B cell (primary cell): ENCODE results near the gene GBX1. TPM values are rescaled to one million over a fixed set of nuclear protein-coding genes. Genes with fewer than 3 reads are reported as not detected.

Experiments
- ATAC-seq: fragments of 200-7000 bp; cut with Tn5 transposase; one replicate; pipeline ENCODE4 v1.10.0; 2021; ENCODE audit warnings: low read depth, mild to moderate bottlenecking, moderate number of reproducible peaks, moderate library complexity
- CTCF ChIA-PET: fragments of 350-600 bp; sonication (Branson Sonifier 250); formaldehyde crosslinking; loops from one replicate; lab custom pipeline; 2021; ENCODE audit warnings: antibody characterized with exemption, inconsistent platforms; lab: Charles Lee
- POLR2A ChIA-PET: fragments of 350-600 bp; sonication (Branson Sonifier 250); formaldehyde crosslinking; loops from one replicate; lab custom pipeline; 2021; ENCODE audit warnings: antibody characterized with exemption; lab: Charles Lee
- DNase-seq: peaks from one replicate; pipeline ENCODE4 v3.0.0; 2013
- H2AFZ ChIP-seq: 2 replicates; pipeline ENCODE4 v1.6.1; 2012; ENCODE audit warnings: mild to moderate bottlenecking, low read depth, low read length; ENCODE audit not compliant: insufficient read depth, poor library complexity, severe bottlenecking
- H3K27ac ChIP-seq, 2 donors: 1 replicate in 1 of 2; 2 replicates in 1 of 2; pipeline ENCODE4 v1.5.1; 2012 to 2013; ENCODE audit warnings: low read length in 2 of 2, mild to moderate bottlenecking in 2 of 2, moderate library complexity in 1 of 2
- H3K27me3 ChIP-seq, 4 experiments: fragments of 200-600 bp in 1 of 4; sonication (generic) in 1 of 4; replicated peaks in 1 of 4; 1 replicate in 2 of 4; 2 replicates in 2 of 4; pipeline versions ENCODE4 v1.6.1 to v1.7.0; 2013 to 2016; ENCODE audit warnings: low read length in 3 of 4, mild to moderate bottlenecking in 2 of 4, mixed read lengths in 1 of 4, moderate library complexity in 1 of 4; ENCODE audit not compliant: insufficient read depth in 4 of 4, control insufficient read depth in 3 of 4; ENCODE audit errors: control extremely low read depth in 1 of 4
- H3K36me3 ChIP-seq, 2 experiments: replicated peaks in 1 of 2; 1 replicate in 1 of 2; 2 replicates in 1 of 2; pipeline versions ENCODE4 v1.6.1 to v1.7.1; 2013; ENCODE audit warnings: low read length in 1 of 2; ENCODE audit not compliant: insufficient read depth in 2 of 2, control insufficient read depth in 1 of 2; ENCODE audit errors: control extremely low read depth in 1 of 2, extremely low read depth in 1 of 2
- H3K4me1 ChIP-seq, 2 donors: fragments of 200-600 bp in 1 of 2; sonication (generic) in 1 of 2; 1 replicate in 1 of 2; 2 replicates in 1 of 2; pipeline versions ENCODE4 v1.5.1 to v1.6.1; 2013 to 2017; ENCODE audit warnings: low read length in 2 of 2; ENCODE audit not compliant: control insufficient read depth in 2 of 2, insufficient read depth in 2 of 2
- H3K4me2 ChIP-seq: replicated peaks from 2 replicates; pipeline ENCODE3; 2012; ENCODE audit warnings: mild to moderate bottlenecking, low read depth, low read length; ENCODE audit not compliant: poor library complexity, severe bottlenecking
- H3K4me3 ChIP-seq, 5 experiments: fragments of 200-600 bp in 1 of 5; sonication (generic) in 1 of 5; 1 replicate in 3 of 5; 2 replicates in 2 of 5; pipeline versions ENCODE4 v1.5.1 to v1.7.0; 2011 to 2016; ENCODE audit warnings: low read length in 4 of 5, mild to moderate bottlenecking in 4 of 5, low read depth in 2 of 5, control low read depth in 1 of 5, moderate library complexity in 1 of 5; ENCODE audit not compliant: insufficient read depth in 1 of 5; ENCODE audit errors: control extremely low read depth in 1 of 5, extremely low read depth in 1 of 5
- H3K79me2 ChIP-seq: fragments of 200-600 bp; sonication (generic); one replicate; pipeline ENCODE4 v1.6.0; 2016; ENCODE audit warnings: low read length; ENCODE audit not compliant: control insufficient read depth, insufficient read depth
- H3K9ac ChIP-seq: fragments of 200-600 bp; sonication (generic); 2 replicates; pipeline ENCODE4 v1.6.1; 2017; ENCODE audit warnings: mild to moderate bottlenecking, low read length, moderate library complexity
- H3K9me3 ChIP-seq, 3 donors: one replicate each; pipeline versions ENCODE4 v1.6.1 to v1.7.1; 2013; ENCODE audit warnings: low read length in 2 of 3; ENCODE audit not compliant: control insufficient read depth in 2 of 3, insufficient read depth in 1 of 3; ENCODE audit errors: control extremely low read depth in 1 of 3
- H4K20me1 ChIP-seq: 2 replicates; pipeline ENCODE4 v1.6.0; 2012; ENCODE audit warnings: mild to moderate bottlenecking, low read length; ENCODE audit not compliant: insufficient read depth, control insufficient read depth, poor library complexity, severe bottlenecking
- H3K27ac Mint-ChIP-seq: one replicate; pipeline ENCODE4 v1.8.0; 2021; ENCODE audit warnings: mixed read lengths
- H3K27me3 Mint-ChIP-seq: one replicate; pipeline ENCODE4 v1.8.0; 2021; ENCODE audit warnings: mixed read lengths
- H3K4me1 Mint-ChIP-seq: one replicate; pipeline ENCODE4 v1.8.0; 2021; ENCODE audit warnings: mixed read lengths
- H3K4me3 Mint-ChIP-seq: one replicate; pipeline ENCODE4 v1.8.0; 2021; ENCODE audit warnings: mixed read lengths
- H3K9me3 Mint-ChIP-seq: one replicate; pipeline ENCODE4 v1.8.0; 2022; ENCODE audit warnings: mixed read lengths; ENCODE audit not compliant: insufficient read depth
- EZH2 ChIP-seq: IDR thresholded peaks from 2 replicates; pipeline ENCODE4 v1.6.1; 2012; ENCODE audit warnings: borderline replicate concordance, low read depth, mild to moderate bottlenecking, moderate library complexity, low read length; ENCODE audit not compliant: insufficient read depth, poor library complexity, severe bottlenecking
- WGBS: methylation state at CpG from one replicate; pipeline ENCODE4 v1.1.5; 2013; ENCODE audit warnings: missing lambda C conversion rate; ENCODE audit not compliant: insufficient coverage; 5-methylcytosine and 5-hydroxymethylcytosine counted together
- intact Hi-C: fragments of 100-400 bp; cut with micrococcal nuclease; formaldehyde crosslinking; loops from one replicate; pipeline ENCODE4 v1.10.0; 2022
- polyA plus RNA-seq: library from polyadenylated mRNA; depleted of rRNA; stranded (reverse); fragments of >200 nt; gene quantifications from 2 replicates; pipeline ENCODE4 v1.2.3, GENCODE V29; 2012
- total RNA-seq, 2 donors: library from RNA; stranded (reverse); fragments of 120-200 nt in 1 of 2; gene quantifications; 1 replicate in 1 of 2; 2 replicates in 1 of 2; pipeline versions ENCODE4 v1.2.3 to v1.2.4, GENCODE V29; 2013 to 2022
- TF ChIP-seq, protein P1 (sequence below): fragments of 200-600 bp; IDR thresholded peaks from one replicate; pipeline ENCODE4 v1.8.0; 2022; ENCODE audit warnings: antibody characterized with exemption, mild to moderate bottlenecking

Gene GBX1
- total and polyA plus RNA-seq, 2 donors (not counting 1 experiment from before 2014, with no cell fraction given), result not detected

GRCh38 chr7:151122276-151122675, 45.2 kb downstream of the GBX1 start:
- Histone ChIP-seq H3K4me2 (no peak overlapping the region), H3K9me3 (no peaks in the 10 kb centered on the region), H3K27ac (no peak overlapping the region), H3K4me1 (peaks cover 0 to 6% of the 10 kb centered on the region in 2 donors), H4K20me1 (no peaks in the 10 kb centered on the region), H3K9ac (no peak overlapping the region), H3K36me3 (no peaks in the 10 kb centered on the region), H3K27me3 (no peaks in the 10 kb centered on the region), H3K4me3 (no peak overlapping the region), H3K79me2 (no peaks in the 10 kb centered on the region), H2AFZ (no peak overlapping the region)
- intact Hi-C loops, result no loop called here
- POLR2A ChIA-PET, result no interaction called here
- 97% methylated on average over 17 of the region's 24 CpGs for WGBS
- Mint-ChIP-seq H3K27me3 (peaks cover 3% of the 10 kb centered on the region), H3K4me3 (no peak overlapping the region), H3K27ac (no peak overlapping the region), H3K9me3 (no peaks in the 10 kb centered on the region), H3K4me1 (peaks cover 9% of the 10 kb centered on the region)
- ATAC-seq (no peak), DNase-seq (no peak)
- no peak for TF ChIP-seq EZH2
- TF ChIP-seq, protein P1, sequence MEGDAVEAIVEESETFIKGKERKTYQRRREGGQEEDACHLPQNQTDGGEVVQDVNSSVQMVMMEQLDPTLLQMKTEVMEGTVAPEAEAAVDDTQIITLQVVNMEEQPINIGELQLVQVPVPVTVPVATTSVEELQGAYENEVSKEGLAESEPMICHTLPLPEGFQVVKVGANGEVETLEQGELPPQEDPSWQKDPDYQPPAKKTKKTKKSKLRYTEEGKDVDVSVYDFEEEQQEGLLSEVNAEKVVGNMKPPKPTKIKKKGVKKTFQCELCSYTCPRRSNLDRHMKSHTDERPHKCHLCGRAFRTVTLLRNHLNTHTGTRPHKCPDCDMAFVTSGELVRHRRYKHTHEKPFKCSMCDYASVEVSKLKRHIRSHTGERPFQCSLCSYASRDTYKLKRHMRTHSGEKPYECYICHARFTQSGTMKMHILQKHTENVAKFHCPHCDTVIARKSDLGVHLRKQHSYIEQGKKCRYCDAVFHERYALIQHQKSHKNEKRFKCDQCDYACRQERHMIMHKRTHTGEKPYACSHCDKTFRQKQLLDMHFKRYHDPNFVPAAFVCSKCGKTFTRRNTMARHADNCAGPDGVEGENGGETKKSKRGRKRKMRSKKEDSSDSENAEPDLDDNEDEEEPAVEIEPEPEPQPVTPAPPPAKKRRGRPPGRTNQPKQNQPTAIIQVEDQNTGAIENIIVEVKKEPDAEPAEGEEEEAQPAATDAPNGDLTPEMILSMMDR, result no peak
- CTCF ChIA-PET, result no interaction called here

DNA sequence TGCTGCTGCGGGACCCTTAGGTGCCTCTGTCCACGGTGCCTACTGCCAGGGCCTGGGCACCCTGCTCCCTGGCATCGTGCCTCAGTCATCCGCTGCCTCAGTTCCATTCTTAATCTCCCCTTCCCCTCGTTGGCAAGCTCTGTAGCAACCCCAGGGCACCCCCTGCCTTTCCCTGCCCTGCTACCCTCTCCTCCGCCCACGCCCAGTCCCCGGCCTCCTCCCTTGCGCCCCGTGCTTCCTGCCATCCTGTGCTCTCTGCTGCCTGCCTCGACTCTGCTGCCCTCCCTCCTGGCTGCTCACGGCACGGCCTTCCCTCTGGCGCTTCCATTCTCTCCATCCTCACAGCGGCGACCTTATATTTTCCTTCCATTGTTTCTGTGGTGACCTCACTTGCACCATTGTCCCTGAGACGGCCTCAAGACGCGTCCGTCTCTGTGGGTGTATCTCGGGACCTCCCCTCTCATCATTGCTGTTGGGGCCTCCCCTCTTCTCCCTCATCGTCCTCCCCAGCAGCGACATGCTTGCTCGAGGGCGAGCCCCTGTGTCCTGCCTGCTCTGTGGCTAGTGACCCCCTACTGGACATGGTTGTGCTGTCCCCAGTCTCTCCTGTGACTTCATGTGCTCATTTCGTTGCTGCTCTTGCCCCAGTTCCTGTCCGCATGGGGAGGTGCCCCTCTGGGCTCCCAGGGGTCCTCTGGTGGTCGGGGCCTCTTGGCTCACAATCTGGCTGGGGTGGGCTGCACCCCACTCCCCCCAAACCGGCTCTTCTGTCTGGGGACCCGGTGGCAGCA, 45.9 kb downstream of the GBX1 start:
- H3K27me3 ChIP-seq, result peaks cover 0 to 2% (median 0%) of the 10 kb centered on the region in 4 experiments
- intact Hi-C loops, result no loop called here
- no peak overlapping the region for H3K27ac ChIP-seq
- Mint-ChIP-seq H3K9me3 (no peaks in the 10 kb centered on the region), H3K27me3 (peaks cover 3% of the 10 kb centered on the region), H3K4me3 (no peak overlapping the region), H3K4me1 (peaks cover 11% of the 10 kb centered on the region), H3K27ac (no peak overlapping the region)
- H3K4me1 ChIP-seq, result peaks cover 0 to 6% of the 10 kb centered on the region in 2 donors
- no peaks in the 10 kb centered on the region for H4K20me1 ChIP-seq
- TF ChIP-seq, protein P1, result no peak
- TF ChIP-seq EZH2, result no peak
- no peak overlapping the region for H3K4me2 ChIP-seq
- H3K4me3 ChIP-seq, result no peak overlapping the region
- WGBS, result 91% methylated on average over 28 of the region's 30 CpGs
- no peaks in the 10 kb centered on the region for H3K79me2 ChIP-seq
- DNase-seq (no peak), ATAC-seq (no peak)
- POLR2A ChIA-PET, result no interaction called here
- H2AFZ ChIP-seq, result no peak overlapping the region
- H3K9me3 ChIP-seq, result no peaks in the 10 kb centered on the region
- CTCF ChIA-PET, result no interaction called here
- H3K9ac ChIP-seq, result no peak overlapping the region
- no peaks in the 10 kb centered on the region for H3K36me3 ChIP-seq
